IMR-90 (cell line): ENCODE data around the gene GMNN. TPM values are rescaled to one million over a fixed set of nuclear protein-coding genes. Genes with fewer than 3 reads are reported as not detected.

Source experiments
- ATAC-seq: fragments of 200-7000 bp; cut with Tn5 transposase; 2 replicates; pipeline ENCODE4 v1.9.1; 2020; ENCODE audit warnings: low read depth, mild to moderate bottlenecking, moderate library complexity
- BruUV-seq: library from RNA; stranded (reverse); fragments of 400-500 nt; replicated peaks from 2 replicates; lab custom pipeline; 2021; lab: Mats Ljungman, UMichigan
- CTCF ChIA-PET: fragments of 300-600 bp; formaldehyde crosslinking; extraction: SDS; loops from one replicate; lab custom pipeline; 2021; ENCODE audit warnings: antibody characterized with exemption; lab: Yijun Ruan, JAX
- POLR2A ChIA-PET: fragments of 300-600 bp; sonication (Branson Sonifier 250); formaldehyde crosslinking; loops from one replicate; lab custom pipeline; 2022; ENCODE audit warnings: antibody characterized with exemption; ENCODE audit not compliant: unreplicated experiment; lab: Charles Lee
- DNase-seq: peaks from one replicate; pipeline ENCODE4 v3.0.0; 2013
- H2AFZ ChIP-seq: replicated peaks from 2 replicates; pipeline ENCODE3; 2013; ENCODE audit warnings: low read length, mild to moderate bottlenecking; ENCODE audit not compliant: poor library complexity
- H2AK5ac ChIP-seq: 2 replicates; pipeline ENCODE4 v1.6.1; 2013; ENCODE audit warnings: low read depth, low read length, inconsistent platforms
- H2AK9ac ChIP-seq: replicated peaks from 2 replicates; pipeline ENCODE3; 2013; ENCODE audit warnings: mild to moderate bottlenecking, low read depth, low read length, moderate library complexity; ENCODE audit not compliant: poor library complexity
- H2BK120ac ChIP-seq: 2 replicates; pipeline ENCODE4 v1.6.1; 2013; ENCODE audit warnings: low read depth, low read length, inconsistent platforms
- H2BK15ac ChIP-seq: 3 replicates; pipeline ENCODE4 v1.6.1; 2013; ENCODE audit warnings: low read depth, low read length, inconsistent platforms
- H2BK20ac ChIP-seq: 2 replicates; pipeline ENCODE4 v1.6.1; 2013; ENCODE audit warnings: low read depth, mild to moderate bottlenecking, inconsistent platforms, low read length, moderate library complexity
- H2BK5ac ChIP-seq: 2 replicates; pipeline ENCODE4 v1.6.1; 2013; ENCODE audit warnings: mild to moderate bottlenecking, low read depth, low read length, inconsistent platforms; ENCODE audit not compliant: poor library complexity, severe bottlenecking
- H3K14ac ChIP-seq: replicated peaks from 2 replicates; pipeline ENCODE4 v1.6.1; 2013; ENCODE audit warnings: low read depth, low read length, inconsistent platforms
- H3K18ac ChIP-seq: 2 replicates; pipeline ENCODE4 v1.6.1; 2013; ENCODE audit warnings: low read depth, low read length, control low read depth
- H3K23ac ChIP-seq: 2 replicates; pipeline ENCODE4 v1.6.1; 2013; ENCODE audit warnings: low read depth, low read length, inconsistent platforms
- H3K27ac ChIP-seq: 2 replicates; pipeline ENCODE4 v1.5.1; 2013; ENCODE audit warnings: mild to moderate bottlenecking, control low read depth, low read length; ENCODE audit not compliant: insufficient read depth
- H3K27me3 ChIP-seq: 2 replicates; pipeline ENCODE4 v1.6.1; 2013; ENCODE audit warnings: low read length; ENCODE audit not compliant: control insufficient read depth, insufficient read depth
- H3K36me3 ChIP-seq: 2 replicates; pipeline ENCODE4 v1.6.1; 2013; ENCODE audit warnings: low read length, mixed read lengths; ENCODE audit not compliant: control insufficient read depth, insufficient read depth
- H3K4ac ChIP-seq: 2 replicates; pipeline ENCODE4 v1.6.1; 2013; ENCODE audit warnings: low read depth, low read length, inconsistent platforms
- H3K4me1 ChIP-seq: 2 replicates; pipeline ENCODE4 v1.6.1; 2013; ENCODE audit warnings: low read length, mixed read lengths; ENCODE audit not compliant: control insufficient read depth, insufficient read depth
- H3K4me2 ChIP-seq: 2 replicates; pipeline ENCODE4 v1.6.1; 2013; ENCODE audit warnings: low read depth, mild to moderate bottlenecking, control low read depth, low read length, moderate library complexity
- H3K4me3 ChIP-seq: 2 replicates; pipeline ENCODE4 v1.5.1; 2013; ENCODE audit warnings: low read depth, mild to moderate bottlenecking, control low read depth, low read length, moderate library complexity; ENCODE audit not compliant: insufficient read depth
- H3K56ac ChIP-seq: 2 replicates; pipeline ENCODE4 v1.6.1; 2013; ENCODE audit warnings: low read length, inconsistent platforms; ENCODE audit not compliant: insufficient read depth; ENCODE audit errors: extremely low read depth
- H3K79me1 ChIP-seq, 2 experiments: 2 replicates each; pipeline ENCODE4 v1.6.1; 2013; ENCODE audit warnings: low read length in 2 of 2, inconsistent platforms in 1 of 2, low read depth in 1 of 2
- H3K9ac ChIP-seq: 2 replicates; pipeline ENCODE4 v1.6.1; 2013; ENCODE audit warnings: low read depth, low read length, control low read depth
- H3K9me1 ChIP-seq: 2 replicates; pipeline ENCODE4 v1.6.1; 2013; ENCODE audit warnings: low read length, inconsistent platforms; ENCODE audit not compliant: insufficient read depth
- H3K9me3 ChIP-seq: 2 replicates; pipeline ENCODE4 v1.6.1; 2013; ENCODE audit warnings: low read length; ENCODE audit not compliant: control insufficient read depth, insufficient read depth
- H4K20me1 ChIP-seq: 2 replicates; pipeline ENCODE4 v1.6.1; 2013; ENCODE audit warnings: low read length, inconsistent platforms; ENCODE audit not compliant: insufficient read depth
- H4K5ac ChIP-seq: 2 replicates; pipeline ENCODE4 v1.6.1; 2013; ENCODE audit warnings: mild to moderate bottlenecking, low read depth, low read length, control low read depth
- H4K8ac ChIP-seq, 2 experiments: 2 replicates each; pipeline ENCODE4 v1.6.1; 2013; ENCODE audit warnings: low read depth in 2 of 2, low read length in 2 of 2, control low read depth in 1 of 2, inconsistent platforms in 1 of 2
- H4K91ac ChIP-seq: 2 replicates; pipeline ENCODE4 v1.6.1; 2013; ENCODE audit warnings: low read depth, low read length, inconsistent platforms; ENCODE audit not compliant: insufficient read depth
- CEBPB ChIP-seq: IDR thresholded peaks from 2 replicates; pipeline ENCODE4 v1.6.1; 2012; ENCODE audit warnings: low read depth, low read length, improper control_type of control experiment
- CHD1 ChIP-seq: IDR thresholded peaks from 2 replicates; pipeline ENCODE4 v1.6.1; 2012; ENCODE audit warnings: low read depth, low read length, improper control_type of control experiment
- WGBS, 2 experiments: methylation state at CpG; one replicate each; pipeline versions ENCODE4 v1.1.5 to v1.1.7; 2013; ENCODE audit warnings: missing lambda C conversion rate in 2 of 2; ENCODE audit not compliant: insufficient read length in 1 of 2; ENCODE audit errors: extremely low coverage in 2 of 2; 5-methylcytosine and 5-hydroxymethylcytosine counted together
- dilution Hi-C: fragments of 300-500 bp; cut with HindIII; formaldehyde crosslinking; loops from one replicate; pipeline ENCODE4 v1.14.3; 2018; ENCODE audit warnings: low sequenced_read_pairs; ENCODE audit not compliant: unreplicated experiment
- in situ Hi-C: fragments of 300-500 bp; cut with MboI; formaldehyde crosslinking; loops from 3 replicates; pipeline ENCODE4 v1.14.3; 2019; ENCODE audit warnings: low sequenced_read_pairs, inconsistent platforms, mixed read lengths
- intact Hi-C: fragments of 100-400 bp; cut with micrococcal nuclease; formaldehyde crosslinking; loops from 2 replicates; pipeline ENCODE4 v1.10.0; 2022
- polyA plus RNA-seq, 3 experiments: library from polyadenylated mRNA; depleted of rRNA; stranded (reverse); fragments of >200 nt; gene quantifications; 2 replicates each; pipeline ENCODE4 v1.2.3, GENCODE V29; 2012; ENCODE audit warnings: low replicate concordance in 1 of 3
- total RNA-seq: library from RNA; depleted of rRNA; stranded (reverse); fragments of >200 nt; gene quantifications from 2 replicates; pipeline ENCODE4 v1.2.3, GENCODE V29; 2012
- TF ChIP-seq, protein P1 (sequence below): fragments of 150-350 bp; IDR thresholded peaks from 2 replicates; pipeline ENCODE4 v1.6.1; 2016; ENCODE audit warnings: low read depth, mild to moderate bottlenecking, low read length, moderate library complexity, borderline replicate concordance

GMNN gene
- total and polyA plus RNA-seq, 2 of the 4 experiments (the other 2 are of a cell fraction): 19.7 to 22.2 TPM

DNA sequence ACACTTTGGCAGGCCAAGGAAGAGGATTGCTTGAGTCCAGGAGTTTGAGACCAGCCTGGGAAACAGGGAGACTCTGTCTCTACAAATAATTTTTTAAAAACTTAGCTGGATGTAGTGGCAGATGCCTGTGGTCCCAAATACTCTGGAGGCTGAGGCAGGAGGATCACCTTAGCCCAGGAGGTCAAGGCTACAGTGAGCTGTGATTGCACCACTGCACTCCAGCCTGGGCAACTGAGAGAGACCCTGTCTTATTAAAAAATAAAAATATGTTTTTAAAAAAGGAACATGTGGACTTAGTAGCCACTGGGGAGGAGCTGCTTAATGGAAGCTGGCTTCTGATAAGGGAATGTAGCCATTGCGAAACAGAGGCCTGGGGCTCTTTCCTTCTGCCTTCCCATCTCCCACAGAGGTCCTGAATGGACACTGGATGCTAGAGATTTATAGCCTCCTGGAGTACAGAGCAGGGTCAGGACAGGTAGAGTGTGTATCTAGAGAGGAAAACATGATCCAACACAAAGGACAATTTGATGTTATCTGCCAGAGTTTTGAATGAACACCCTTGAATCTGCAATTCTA is 21.7 kb upstream of the GMNN start:
- Histone ChIP-seq H3K4me3 (no peak overlapping the region), H4K8ac (no peak overlapping the region), H2BK5ac (no peak overlapping the region), H2BK120ac (no peak overlapping the region), H3K27ac (no peak overlapping the region), H3K14ac (no peak overlapping the region), H4K20me1 (no peaks in the 10 kb centered on the region), H4K91ac (no peak overlapping the region), H3K56ac (no peak overlapping the region), H3K79me1 (no peaks in the 10 kb centered on the region), H3K18ac (no peak overlapping the region), H2BK20ac (no peak overlapping the region), H2AK5ac (no peak overlapping the region), H2BK15ac (no peak overlapping the region), H2AFZ (peak overlapping the region; percentile 43), H3K4ac (no peak overlapping the region), H4K5ac (no peak overlapping the region), H2AK9ac (no peak overlapping the region), H3K23ac (no peak overlapping the region), H3K9me3 (no peaks in the 10 kb centered on the region), H3K4me1 (no peaks in the 10 kb centered on the region), H3K4me2 (no peak overlapping the region), H3K9ac (no peak overlapping the region), H3K9me1 (no peaks in the 10 kb centered on the region), H3K36me3 (no peaks in the 10 kb centered on the region), H3K27me3 (no peaks in the 10 kb centered on the region)
- no TSS peak for BruUV-seq
- no peak for ATAC-seq
- DNase-seq: no peak
- dilution Hi-C loops: no loop called here
- CTCF ChIA-PET: no interaction called here
- intact Hi-C loops: no loop called here
- WGBS, 2 experiments: no CpG with 5 or more reads among the region's 1 CpG
- TF ChIP-seq CHD1 (no peak), CEBPB (peak; percentile 76)
- TF ChIP-seq, protein P1, sequence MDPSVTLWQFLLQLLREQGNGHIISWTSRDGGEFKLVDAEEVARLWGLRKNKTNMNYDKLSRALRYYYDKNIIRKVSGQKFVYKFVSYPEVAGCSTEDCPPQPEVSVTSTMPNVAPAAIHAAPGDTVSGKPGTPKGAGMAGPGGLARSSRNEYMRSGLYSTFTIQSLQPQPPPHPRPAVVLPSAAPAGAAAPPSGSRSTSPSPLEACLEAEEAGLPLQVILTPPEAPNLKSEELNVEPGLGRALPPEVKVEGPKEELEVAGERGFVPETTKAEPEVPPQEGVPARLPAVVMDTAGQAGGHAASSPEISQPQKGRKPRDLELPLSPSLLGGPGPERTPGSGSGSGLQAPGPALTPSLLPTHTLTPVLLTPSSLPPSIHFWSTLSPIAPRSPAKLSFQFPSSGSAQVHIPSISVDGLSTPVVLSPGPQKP: no peak
- POLR2A ChIA-PET: no interaction called here
- in situ Hi-C loops: no loop called here
